K562 (cell line): ENCODE measurements around the gene BAD. TPM values are rescaled to one million over a fixed set of nuclear protein-coding genes. Genes with fewer than 3 reads are reported as not detected.

Experiments
- ATAC-seq: fragments of 200-7000 bp; cut with Tn5 transposase; 3 replicates; pipeline ENCODE4 v1.9.1; 2020; ENCODE audit warnings: moderate library complexity
- BruUV-seq: library from RNA; stranded (reverse); fragments of 400-500 nt; replicated peaks from 2 replicates; lab custom pipeline; 2021; lab: Mats Ljungman, UMichigan
- CTCF ChIA-PET: fragments of 300-600 bp; formaldehyde crosslinking; extraction: SDS; loops from one replicate; lab custom pipeline; 2021; ENCODE audit warnings: low intra/inter-chr PET ratio; lab: Yijun Ruan, JAX
- POLR2A ChIA-PET: fragments of 300-600, 350-650 bp; sonication (Branson Sonifier 250); formaldehyde crosslinking; extraction: SDS; loops from one replicate; lab custom pipeline; 2021; ENCODE audit warnings: antibody characterized with exemption, inconsistent platforms; lab: Yijun Ruan, JAX
- DNase-seq, 4 experiments: peaks; one replicate each; pipeline versions ENCODE4 v3.0.0 to v3.0.0-alpha.2; 2011 to 2018; ENCODE audit warnings: low spot score in 3 of 4, mixed read lengths in 3 of 4; ENCODE audit errors: extremely low read depth in 1 of 4
- FAIRE-seq: peaks from 2 replicates; lab custom pipeline; 2011; peaks lifted over from hg19 to GRCh38; lab: Jason Lieb, UNC
- H2AFZ ChIP-seq: 2 replicates; pipeline ENCODE4 v1.6.0; 2011; ENCODE audit warnings: low read depth, low read length, control low read depth, inconsistent platforms
- H3K27ac ChIP-seq: fragments of 200-600 bp; 3 replicates; pipeline ENCODE4 v1.8.0; 2011; ENCODE audit warnings: low read depth, mild to moderate bottlenecking, control low read depth, inconsistent platforms, low read length, moderate library complexity, mixed read lengths; ENCODE audit errors: extremely low read depth
- H3K27me3 ChIP-seq, 2 experiments: fragments of 300-600 bp in 1 of 2; 2 replicates in 1 of 2; 3 replicates in 1 of 2; pipeline versions ENCODE4 v1.6.0 to v1.8.0; 2011; ENCODE audit warnings: inconsistent platforms in 2 of 2, low read length in 2 of 2, mild to moderate bottlenecking in 1 of 2, mixed read lengths in 1 of 2, moderate library complexity in 1 of 2; ENCODE audit not compliant: control insufficient read depth in 2 of 2, insufficient read depth in 2 of 2
- H3K36me3 ChIP-seq: fragments of 300-600 bp; 3 replicates; pipeline ENCODE4 v1.8.0; 2011; ENCODE audit warnings: mild to moderate bottlenecking, low read length, inconsistent platforms; ENCODE audit not compliant: control insufficient read depth, insufficient read depth
- H3K4me1 ChIP-seq, 2 experiments: fragments of 200-600 bp in 1 of 2; replicated peaks in 1 of 2; 2 replicates in 1 of 2; 3 replicates in 1 of 2; pipeline versions ENCODE4 v1.5.1 to v1.8.0; 2011; ENCODE audit warnings: inconsistent platforms in 2 of 2, low read length in 2 of 2, mild to moderate bottlenecking in 1 of 2, mixed read lengths in 1 of 2, moderate library complexity in 1 of 2; ENCODE audit not compliant: control insufficient read depth in 2 of 2, insufficient read depth in 2 of 2
- H3K4me2 ChIP-seq: 2 replicates; pipeline ENCODE4 v1.6.1; 2011; ENCODE audit warnings: low read length, control low read depth, inconsistent platforms, mixed read lengths; ENCODE audit not compliant: insufficient read depth
- H3K4me3 ChIP-seq: fragments of 200-600 bp; sonication (generic), shearing (Covaris generic); 2 replicates; pipeline ENCODE4 v1.5.1; 2016; ENCODE audit warnings: control low read depth, inconsistent platforms
- H3K79me2 ChIP-seq: fragments of 200-600 bp; 3 replicates; pipeline ENCODE4 v1.8.0; 2011; ENCODE audit warnings: low read length, inconsistent platforms; ENCODE audit not compliant: control insufficient read depth, insufficient read depth
- H3K9ac ChIP-seq, 2 experiments: 2 replicates each; pipeline versions ENCODE4 v1.6.0 to v1.6.1; 2011; ENCODE audit warnings: low read depth in 2 of 2, low read length in 2 of 2, control low read depth in 1 of 2, inconsistent platforms in 1 of 2, mild to moderate bottlenecking in 1 of 2, mixed read lengths in 1 of 2; ENCODE audit not compliant: insufficient read depth in 1 of 2
- H3K9me1 ChIP-seq: one replicate; pipeline ENCODE4 v1.6.0; 2011; ENCODE audit warnings: inconsistent platforms, mild to moderate bottlenecking, low read length, moderate library complexity; ENCODE audit not compliant: control insufficient read depth, insufficient read depth
- H3K9me3 ChIP-seq: replicated peaks from 2 replicates; pipeline ENCODE4 v1.5.1; 2011; ENCODE audit warnings: low read depth, low read length, inconsistent platforms; ENCODE audit not compliant: control insufficient read depth, insufficient read depth
- H4K20me1 ChIP-seq: replicated peaks from 2 replicates; pipeline ENCODE4 v1.6.1; 2011; ENCODE audit warnings: low read length, inconsistent platforms, mixed read lengths; ENCODE audit not compliant: control insufficient read depth, insufficient read depth
- ID3 ChIP-seq, 2 experiments: fragments of 250-450 bp in 1 of 2; fragments of 450-650 bp in 1 of 2; sonication (Bioruptor Pico) in 1 of 2; IDR thresholded peaks; 2 replicates each; pipeline versions ENCODE4 v1.6.1 to v1.8.0; 2016 to 2021; ENCODE audit warnings: mild to moderate bottlenecking in 2 of 2, moderate library complexity in 2 of 2, missing compliant biosample characterization in 1 of 2, missing genetic modification characterization in 1 of 2
- MNT ChIP-seq, 2 experiments: fragments of 450-650 bp; conservative IDR thresholded peaks; 2 replicates each; pipeline ENCODE4 v1.6.1; 2017; ENCODE audit warnings: mild to moderate bottlenecking in 2 of 2, moderate library complexity in 2 of 2
- NCOA4 ChIP-seq: fragments of 450-650 bp; IDR thresholded peaks from 2 replicates; pipeline ENCODE4 v1.6.1; 2018; ENCODE audit warnings: mild to moderate bottlenecking; ENCODE audit not compliant: partially characterized antibody
- PKNOX1 ChIP-seq: fragments of 450-650 bp; IDR thresholded peaks from 2 replicates; pipeline ENCODE4 v1.6.1; 2016
- POLR2AphosphoS2 ChIP-seq: IDR thresholded peaks from 2 replicates; pipeline ENCODE4 v1.6.1; 2012; ENCODE audit warnings: low read length, improper control_type of control experiment
- SNAPC5 ChIP-seq: fragments of 250-450 bp; sonication (Bioruptor Pico); IDR thresholded peaks from 2 replicates; pipeline ENCODE4 v1.8.0; 2021; ENCODE audit warnings: moderate library complexity, mild to moderate bottlenecking, inconsistent platforms
- THRA ChIP-seq: fragments of 450-650 bp; IDR thresholded peaks from 2 replicates; pipeline ENCODE4 v1.6.1; 2017; ENCODE audit warnings: mild to moderate bottlenecking, moderate library complexity
- YY1 ChIP-seq, 3 experiments: IDR thresholded peaks; 2 replicates each; pipeline ENCODE4 v1.6.1; 2011; ENCODE audit warnings: low read length in 2 of 3, mild to moderate bottlenecking in 2 of 3, moderate library complexity in 2 of 3, borderline replicate concordance in 1 of 3, control low read depth in 1 of 3, low read depth in 1 of 3; ENCODE audit not compliant: insufficient read depth in 3 of 3, insufficient replicate concordance in 2 of 3, control insufficient read depth in 1 of 3, insufficient read length in 1 of 3; ENCODE audit errors: extremely low read depth in 1 of 3
- ZNF143 ChIP-seq: sonication (generic); formaldehyde crosslinking; IDR thresholded peaks from 2 replicates; pipeline ENCODE4 v1.9.0; 2022; ENCODE audit warnings: mild to moderate bottlenecking, missing genetic modification reagents
- WGBS: fragments of 100-300 bp; shearing (Covaris generic); methylation state at CpG from one replicate; pipeline ENCODE4 v1.1.6; 2016; ENCODE audit warnings: low coverage, mixed read lengths; ENCODE audit not compliant: insufficient coverage; ENCODE audit errors: missing lambda C conversion rate; 5-methylcytosine and 5-hydroxymethylcytosine counted together
- in situ Hi-C: fragments of 300-500 bp; cut with MboI; formaldehyde crosslinking; loops from 4 replicates; pipeline ENCODE4 v1.15.0; 2018; ENCODE audit warnings: inconsistent platforms, mixed read lengths
- intact Hi-C: fragments of 100-400 bp; cut with micrococcal nuclease; formaldehyde crosslinking; loops from 2 replicates; pipeline ENCODE4 v1.14.2; 2022
- polyA plus RNA-seq, 8 experiments: library from polyadenylated mRNA; depleted of rRNA in 4 of 8; stranded (reverse) in 5 of 8; unstranded in 3 of 8; fragments of >200 nt; fragmentation: Nextera tagmentation in 2 of 8; fragmentation: Illumina TruSeq in 1 of 8; extraction: Ambion mirVana in 2 of 8; extraction: Trizol in 1 of 8; gene quantifications; 2 replicates each; pipeline versions ENCODE4 v1.2.1 to v1.2.3, GENCODE V29; 2011 to 2014; ENCODE audit warnings: inconsistent platforms in 1 of 8, missing spikeins in 1 of 8
- total RNA-seq, 7 experiments: library from RNA; depleted of rRNA in 6 of 7; stranded (reverse); fragments of >200 nt in 6 of 7; fragmentation: Illumina TruSeq in 2 of 7; extraction: Trizol in 2 of 7; gene quantifications; 2 replicates each; pipeline versions ENCODE4 v1.2.1 to v1.2.3, GENCODE V29; 2011 to 2021; ENCODE audit warnings: low replicate concordance in 1 of 7

BAD gene
- total and polyA plus RNA-seq, 9 of the 15 experiments (the other 6 are each of a cell fraction or from before 2014, with no cell fraction given) = 0.61 to 45.6 (median 11.8) TPM

- BruUV-seq = TSS peak; percentile 97
- TF ChIP-seq SNAPC5 (CRISPR knock-in tag) = no peak
- TF ChIP-seq MNT (conservative IDR thresholded peaks at IDR 0.05) = peak; percentile 86 to 87
- TF ChIP-seq ZNF143 = 0 out of 2 replicates have a peak, but pooled peaks have one; percentile 49
- peak; percentile 55; the same call in 1 of the 2 replicates for TF ChIP-seq POLR2AphosphoS2
- no peak for TF ChIP-seq THRA
- peak; percentile 21; the same call in 1 of the 2 replicates for TF ChIP-seq PKNOX1
- TF ChIP-seq YY1 (IDR thresholded peaks at IDR 0.05; ENCODE audit: borderline replicate concordance in 1 of 3, control insufficient read depth in 1 of 3, extremely low read depth in 1 of 3, insufficient read depth in 3 of 3, insufficient read length in 1 of 3, insufficient replicate concordance in 2 of 3, low read depth in 1 of 3, low read length in 2 of 3) = peak in 1 of 3 experiments; percentile 7
- TF ChIP-seq NCOA4 = no peak
- TF ChIP-seq ID3 (CRISPR knock-in tag; IDR thresholded peaks at IDR 0.05) = no peak
- TF ChIP-seq ID3 (tag; IDR thresholded peaks at IDR 0.05) = peak; percentile 89
Observed at GRCh38 chr11:64304316-64305072, 20.0 kb upstream of the BAD start.

More at GRCh38 chr11:64304316-64305072, 20.0 kb upstream of the BAD start:
- ATAC-seq = peak; percentile 69
- H3K27ac ChIP-seq = peak overlapping the region; percentile 100
- H3K9me1 ChIP-seq = peaks cover 5% of the 10 kb centered on the region
- H3K4me1 ChIP-seq = peaks cover 32 to 53% of the 10 kb centered on the region in 2 experiments
- H3K79me2 ChIP-seq = peaks cover 37% of the 10 kb centered on the region
- peak overlapping the region; percentile 93 for H3K4me2 ChIP-seq
- in situ Hi-C loops (no loop called here), intact Hi-C loops (loop anchor here (1.0 to 10.0 kb wide), 6 partner anchors 34 to 470 kb away; partner anchors contain the start of genes FKBP2, MARK2, PPP1R14B and STIP1)
- no peak for FAIRE-seq
- H3K9ac ChIP-seq = peak overlapping the region; percentile 94 to 100
- peak overlapping the region; percentile 93 for H2AFZ ChIP-seq
- no peaks in the 10 kb centered on the region for H3K27me3 ChIP-seq
- H3K9me3 ChIP-seq = no peaks in the 10 kb centered on the region
- H3K4me3 ChIP-seq = peak overlapping the region; percentile 72
- H4K20me1 ChIP-seq = no peaks in the 10 kb centered on the region; the same call in 1 of the 2 replicates
- DNase-seq = peak; percentile 64 to 95 (median 76)
- peaks cover 22% of the 10 kb centered on the region; the same call in 2 of the 3 replicates for H3K36me3 ChIP-seq
- CTCF ChIA-PET = interaction anchor here (1.4 kb wide), 1 partner anchor 100 kb away, joined by 10 read pairs; no protein-coding TSS in a partner anchor
- 1% methylated on average over 45 of the region's 46 CpGs for WGBS
- POLR2A ChIA-PET = interaction anchor here (0.5 to 5.8 kb wide), 18 partner anchors 13 to 1195 kb away, joined by 3 to 68 read pairs (median 4); partner anchors contain the start of genes BAD, FERMT3, NUDT22 and PPP1R14B
